GM19238 (cell line): ENCODE data around the gene KAT7.
"Not testable (repeated sequence)": the region's sequence is repeated elsewhere in the genome, so short reads cannot be mapped to it uniquely, and the experiment has no call there.

Experiments
- DNase-seq: peaks from one replicate; pipeline ENCODE4 v3.0.0; 2011; ENCODE audit warnings: low spot score; ENCODE audit not compliant: insufficient read length

The KAT7 gene

GRCh38 chr17:49798738-49799137, 10.3 kb downstream of the KAT7 start:
- DNase-seq = no peak

DNA sequence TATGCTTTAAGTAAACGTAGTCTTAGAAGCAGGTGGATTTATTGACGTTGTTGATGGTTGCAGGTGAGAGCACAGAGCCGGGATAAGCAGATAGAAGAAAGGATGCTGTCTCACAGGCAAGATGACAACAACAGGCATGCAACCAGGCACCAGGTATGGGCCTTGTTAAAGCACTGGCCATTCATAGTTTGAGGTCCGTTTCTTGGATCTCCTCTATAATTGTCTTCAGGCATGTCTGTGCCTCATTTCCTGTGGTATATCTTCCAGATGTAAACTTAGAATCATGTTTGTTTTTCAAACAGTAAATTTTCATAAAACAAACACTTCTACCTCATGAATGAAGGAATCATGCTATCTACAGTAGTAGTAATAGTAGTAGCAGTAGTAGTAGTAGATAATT, 20.6 kb downstream of the KAT7 start:
- DNase-seq = no peak

- no peak for DNase-seq
Observed at GRCh38 chr17:49814781-49815529, 26.5 kb downstream of the KAT7 start.

DNA sequence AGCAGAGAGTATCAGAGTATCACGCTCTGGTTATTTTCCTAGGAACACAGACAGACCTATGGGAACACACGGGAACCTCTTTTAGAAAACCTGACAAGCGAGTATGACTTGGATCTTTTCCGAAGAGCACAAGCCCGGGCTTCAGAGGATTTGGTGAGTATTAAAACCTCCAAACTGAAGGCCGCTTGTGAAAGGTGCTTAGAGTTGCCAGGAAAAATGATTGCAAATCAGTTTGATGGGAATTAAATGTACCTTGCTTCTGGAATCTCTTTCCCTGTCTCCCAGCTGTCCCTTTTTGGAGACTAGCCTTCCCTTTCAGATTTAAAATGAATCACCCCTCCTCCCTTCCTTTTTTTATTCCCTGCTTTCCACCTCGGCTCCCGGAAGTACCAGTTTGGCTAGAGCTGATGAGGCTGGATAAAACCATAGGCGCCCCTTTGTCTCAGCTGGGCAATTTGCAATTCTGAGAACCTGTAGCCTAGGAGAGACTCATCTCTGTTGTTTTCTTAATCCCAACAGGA, 27.3 kb downstream of the KAT7 start:
- no peak for DNase-seq

- DNase-seq = no peak
Observed at GRCh38 chr17:49817993-49818392, 29.5 kb downstream of the KAT7 start.

- no peak for DNase-seq
Observed at GRCh38 chr17:49819138-49819537, 30.7 kb downstream of the KAT7 start.

- no peak for DNase-seq
Observed at GRCh38 chr17:49819651-49820050, 31.2 kb downstream of the KAT7 start.

DNA sequence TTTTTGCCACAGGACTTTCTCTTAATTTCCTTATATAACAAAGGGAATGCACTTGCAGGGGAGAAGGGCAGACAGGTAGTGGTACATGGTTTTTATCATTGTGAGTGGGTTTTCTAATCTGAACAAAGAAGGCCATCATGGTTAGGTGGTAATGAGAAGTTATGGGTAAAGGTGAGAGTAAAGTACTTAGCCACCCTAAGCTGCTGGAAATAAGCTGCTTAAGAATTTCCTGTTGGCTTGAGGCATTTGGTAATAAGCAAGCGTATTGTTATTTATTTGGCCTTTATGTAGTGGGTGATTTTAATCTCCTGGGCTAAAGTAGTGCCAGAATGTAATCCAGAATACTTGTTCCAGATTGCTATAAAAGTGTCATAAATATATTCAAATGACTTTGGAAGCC, 32.3 kb downstream of the KAT7 start:
- no peak for DNase-seq

DNA sequence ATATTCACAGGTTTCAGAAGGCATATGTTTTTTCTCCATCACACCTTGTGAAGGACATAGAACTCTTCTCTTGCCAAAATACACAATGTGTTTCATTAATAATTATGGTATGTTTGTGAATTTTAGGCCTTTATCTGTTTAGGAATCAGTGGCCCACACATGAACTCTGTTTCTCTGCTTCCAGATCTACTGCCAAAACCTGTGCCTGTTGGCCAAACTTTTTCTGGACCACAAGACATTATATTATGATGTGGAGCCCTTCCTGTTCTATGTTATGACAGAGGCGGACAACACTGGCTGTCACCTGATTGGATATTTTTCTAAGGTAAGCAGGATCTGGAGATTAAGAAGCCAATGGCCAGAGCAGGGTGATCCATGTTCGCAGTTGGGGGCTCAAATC, 33.0 kb downstream of the KAT7 start:
- DNase-seq = no peak

DNA sequence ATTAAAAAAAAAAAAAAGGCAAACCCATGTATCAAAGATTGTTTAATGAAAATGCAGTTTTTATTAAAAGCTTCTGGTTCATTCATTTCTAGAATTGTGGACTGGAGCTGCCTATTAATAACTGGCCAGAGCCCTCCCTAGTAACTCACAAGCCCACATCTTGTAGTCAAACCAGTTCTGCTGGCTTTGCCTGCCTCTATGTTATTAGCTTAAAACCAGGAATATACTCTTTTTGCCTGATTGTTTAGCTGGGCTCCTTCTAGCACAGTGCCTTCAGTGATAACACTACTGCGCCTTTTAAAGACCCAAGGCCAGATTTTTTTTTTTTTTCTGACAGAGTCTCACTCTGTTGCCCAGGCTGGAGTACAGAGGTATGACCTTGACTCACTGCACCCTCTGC, 33.4 kb downstream of the KAT7 start:
- DNase-seq = no peak

DNA sequence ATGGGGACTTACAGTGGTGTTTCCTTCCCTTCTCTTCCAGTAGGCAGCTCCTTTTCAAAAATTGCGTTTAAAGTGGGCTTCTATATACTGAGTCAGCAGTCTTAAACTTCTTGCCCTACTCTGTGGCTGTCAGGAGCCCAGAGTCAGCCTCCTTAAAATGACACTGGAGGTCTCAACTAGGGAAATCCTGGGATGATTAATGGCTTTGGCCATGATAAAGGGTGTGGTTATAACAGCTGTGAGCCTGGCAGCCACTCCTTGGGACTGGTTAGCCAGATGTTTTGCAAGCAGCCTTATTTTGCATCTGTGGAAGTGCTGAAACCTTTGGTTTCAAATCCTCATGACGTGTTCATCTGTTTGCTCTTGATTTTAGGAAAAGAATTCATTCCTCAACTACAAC, 34.3 kb downstream of the KAT7 start:
- no peak for DNase-seq

DNA sequence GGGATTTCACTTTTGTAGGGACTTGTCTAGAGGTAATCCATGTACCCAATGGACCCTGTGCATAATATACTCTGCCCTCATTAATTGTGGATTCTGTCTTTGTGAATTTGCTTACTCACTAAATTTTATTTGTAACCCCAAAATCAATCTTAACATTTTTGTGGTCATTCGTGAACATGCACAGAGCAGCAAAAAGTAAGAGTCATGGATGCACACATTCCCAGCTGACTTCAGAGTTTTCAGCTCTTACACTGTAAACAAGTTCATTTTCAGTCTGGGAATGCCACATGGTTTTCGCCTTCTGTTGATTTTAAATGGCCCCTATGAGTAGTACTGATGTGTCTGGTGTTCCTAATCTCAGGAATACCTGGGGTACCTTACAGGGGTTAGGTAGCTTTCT, 35.1 kb downstream of the KAT7 start:
- DNase-seq = no peak

GRCh38 chr17:49825645-49826044, 37.2 kb downstream of the KAT7 start:
- no peak for DNase-seq

DNA sequence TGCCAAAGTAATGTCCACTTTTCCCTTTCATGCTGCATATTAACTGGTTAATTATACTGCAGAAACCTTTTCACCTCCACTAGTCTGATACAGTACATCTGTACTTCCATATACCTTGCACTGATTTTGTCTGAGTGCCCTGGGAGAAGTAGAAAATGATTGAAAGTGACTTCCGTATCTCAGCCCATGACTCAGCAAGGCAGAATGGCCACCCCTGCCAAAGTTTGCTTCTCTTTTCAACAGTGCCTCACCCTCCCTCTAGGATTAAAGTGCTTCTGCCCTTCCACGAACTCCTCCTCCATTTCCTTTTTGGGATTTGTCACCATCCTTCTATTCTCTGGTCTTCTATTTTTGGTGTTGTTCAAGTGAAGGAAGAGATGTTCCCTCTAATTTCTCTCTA, 39.8 kb downstream of the KAT7 start:
- DNase-seq = not testable (repeated sequence)

GRCh38 chr17:49829026-49829425, 40.5 kb downstream of the KAT7 start:
- no peak for DNase-seq

- no peak for DNase-seq
Observed at GRCh38 chr17:49830605-49831004, 42.1 kb downstream of the KAT7 start.

GRCh38 chr17:49832840-49833599, 44.5 kb downstream of the KAT7 start:
- no peak for DNase-seq

DNA sequence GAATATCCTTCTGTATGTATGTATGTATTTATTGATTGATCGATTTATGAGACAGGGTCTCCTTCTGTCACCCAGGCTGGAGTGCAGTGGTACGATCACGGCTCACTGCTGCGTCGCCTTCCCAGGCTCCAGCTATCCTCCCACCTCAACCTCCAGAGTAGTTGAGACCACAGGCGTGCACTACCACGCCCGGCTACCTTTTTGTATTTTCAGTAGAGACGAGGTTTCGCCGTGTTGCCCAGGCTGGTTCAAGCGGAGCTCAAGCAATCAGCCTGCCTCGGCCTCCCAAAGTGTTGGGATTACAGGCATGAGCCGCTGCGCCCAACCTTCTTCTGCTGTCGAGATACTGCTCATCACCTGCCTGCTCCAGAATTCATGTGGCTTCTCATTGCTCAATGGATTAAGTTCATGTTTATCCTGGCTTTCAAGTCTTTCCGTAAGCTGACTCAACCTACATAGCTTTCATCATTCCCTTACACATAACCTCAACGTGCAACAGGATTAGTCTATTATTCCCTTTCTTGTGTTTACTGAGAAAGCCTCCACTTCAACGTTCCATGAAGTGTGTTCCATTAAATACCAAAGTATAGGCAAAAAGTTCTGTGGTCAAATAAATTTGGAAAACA, 45.8 kb downstream of the KAT7 start:
- no peak for DNase-seq

- DNase-seq = no peak
Observed at GRCh38 chr17:49835472-49835871, 47.0 kb downstream of the KAT7 start.

GRCh38 chr17:49836111-49837030, 47.9 kb downstream of the KAT7 start:
- DNase-seq = no peak

DNA sequence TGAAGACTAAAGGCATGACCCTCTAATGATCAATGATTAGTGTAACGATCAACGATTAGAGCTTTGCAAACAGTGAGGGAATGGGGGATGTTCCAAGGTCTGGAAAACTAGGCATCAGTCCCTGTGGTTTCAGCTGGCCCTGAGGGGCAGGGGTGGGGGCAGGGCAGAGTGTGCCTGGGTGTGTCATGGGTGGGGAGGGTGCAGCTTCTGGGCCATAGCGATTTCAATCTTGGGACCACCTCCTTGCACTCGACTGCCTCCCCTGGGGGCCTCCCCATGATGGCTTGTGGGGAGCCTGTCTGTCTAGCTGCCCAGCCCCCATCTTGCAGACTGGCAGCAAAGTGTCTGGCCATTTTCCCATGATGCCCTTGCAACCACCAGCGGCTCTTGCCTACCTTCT, 51.0 kb downstream of the KAT7 start:
- DNase-seq = no peak
